ENCODE results near the gene PNRC2. TPM values are rescaled to one million over a fixed set of nuclear protein-coding genes. Genes with fewer than 3 reads are reported as not detected.

Gene PNRC2
- 102 and 108 TPM in 2 replicates for total RNA-seq

GRCh38 chr1:23959461-23960290 is at the start of gene PNRC2:
Gene PNRC2, plus strand, starts transcription at chr1:23959828. Its CDS starts 1,630 bp downstream, at chr1:23961458.

GRCh38 chr1:23913212-23913880 is 46.3 kb upstream of the PNRC2 start, which contains the start of gene CNR2:
Gene CNR2, minus strand, starts transcription at chr1:23913362. Its CDS starts 37,745 bp downstream, at chr1:23875617.

GRCh38 chr1:23979881-23980727 is 20.5 kb downstream of the PNRC2 start, which contains the start of gene SRSF10:
Gene SRSF10, minus strand, starts transcription at chr1:23980327. Its CDS starts 72 bp downstream, at chr1:23980255.

Other genes starting within 250 kb of the PNRC2 start
- gene ELOA, start 216.4 kb upstream of the PNRC2 start, total RNA-seq, result 16.6 and 31.3 TPM in 2 replicates
- gene PITHD1, start 181.4 kb upstream of the PNRC2 start, total RNA-seq, result 35.3 and 36.8 TPM in 2 replicates
- 25.2 and 46.5 TPM in 2 replicates for gene LYPLA2, start 168.7 kb upstream of the PNRC2 start, total RNA-seq
- gene GALE, start 159.1 kb upstream of the PNRC2 start, total RNA-seq, result 27.0 and 30.4 TPM in 2 replicates
- gene HMGCL, start 134.4 kb upstream of the PNRC2 start, total RNA-seq, result 47.5 and 50.5 TPM in 2 replicates
- gene FUCA1, start 91.5 kb upstream of the PNRC2 start, total RNA-seq, result 16.7 and 17.8 TPM in 2 replicates
- gene CNR2, start 46.5 kb upstream of the PNRC2 start, total RNA-seq, result not detected in 2 replicates
- 73.3 and 93.7 TPM in 2 replicates for gene SRSF10, start 20.5 kb downstream of the PNRC2 start, total RNA-seq
- 0.18 and 0.30 TPM in 2 replicates for gene MYOM3, start 152.3 kb downstream of the PNRC2 start, total RNA-seq
- gene IL22RA1, start 183.3 kb downstream of the PNRC2 start, total RNA-seq, result not detected in 2 replicates
- not detected in 2 replicates for gene IFNLR1, start 227.5 kb downstream of the PNRC2 start, total RNA-seq

Data from smooth muscle cell of the umbilical artery (primary cell).